ENCODE measurements around the gene WNT5A.

WNT5A gene

DNA sequence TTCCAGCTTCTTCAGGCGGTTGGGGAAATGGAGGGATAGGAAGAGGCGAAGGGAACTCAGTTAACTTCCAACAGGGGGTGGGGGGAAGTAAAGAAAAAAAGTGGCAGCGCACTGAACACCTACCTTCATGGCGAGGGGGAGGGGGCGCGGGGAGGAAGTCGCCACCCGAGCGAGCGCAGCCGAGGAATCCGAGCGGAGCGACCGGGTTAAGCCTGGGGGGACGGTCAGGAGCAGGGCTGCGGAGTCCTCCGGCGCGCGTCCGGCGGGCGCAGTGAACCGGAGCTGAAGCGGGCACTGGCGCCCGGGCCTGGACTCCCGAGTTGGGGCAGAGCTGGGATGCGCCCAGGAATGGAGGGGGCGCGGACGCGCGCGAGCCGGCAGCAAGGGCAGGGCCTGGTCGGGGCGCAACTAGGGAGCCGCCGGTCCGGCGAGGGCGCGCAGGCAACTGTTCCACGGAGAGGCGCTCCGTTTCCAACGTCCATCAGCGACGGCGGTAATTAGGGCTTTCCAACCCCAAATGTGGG lies at the start of gene WNT5A:
WNT5A (minus strand) TSS at position 450 of the 524 bp plus-strand sequence; CDS start at position 129, 321 bp downstream.
- Histone ChIP-seq H3K27ac (ENCODE audit: low read depth, low read length) (peak within 1 kb of the TSS; percentile 65; the same call in 1 of the 2 replicates), H3K9me3 (ENCODE audit: control insufficient read depth, insufficient read depth, low read depth, low read length) (no peaks in the 10 kb centered on the region), H3K9ac (ENCODE audit: low read length) (peak within 1 kb of the TSS; percentile 98), H3K36me3 (ENCODE audit: control insufficient read depth, insufficient read depth, low read length) (no peaks in the 10 kb centered on the region; the same call in 1 of the 2 replicates), H3K4me1 (ENCODE audit: control insufficient read depth, insufficient read depth, low read length) (peaks cover 44% of the 10 kb centered on the region), H3K4me3 (ENCODE audit: low read depth, low read length) (peak within 1 kb of the TSS; percentile 79), H3K27me3 (ENCODE audit: control insufficient read depth, insufficient read depth, low read length) (peaks cover 74% of the 10 kb centered on the region)

DNA sequence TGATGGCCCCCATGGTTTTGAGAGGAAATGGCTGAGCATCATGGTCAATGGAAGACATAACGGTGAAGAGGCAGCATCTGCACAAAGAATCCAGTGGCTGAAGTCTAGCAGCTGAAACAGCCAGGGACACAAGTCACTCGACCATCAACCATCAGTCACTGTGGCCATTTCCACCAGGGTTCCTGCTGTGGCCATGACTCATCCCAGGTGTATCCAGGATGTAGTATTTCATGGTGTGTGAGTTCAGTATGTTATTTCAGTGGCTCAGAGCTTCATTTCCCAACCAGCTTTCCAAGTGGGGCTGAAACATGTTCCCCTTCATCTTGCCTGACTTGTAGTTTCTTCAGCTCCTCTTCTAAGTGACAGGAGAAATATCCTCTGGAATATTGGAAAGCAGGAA lies 47.8 kb upstream of the WNT5A start:
- Histone ChIP-seq H3K9ac (ENCODE audit: low read length) (no peak overlapping the region), H3K9me3 (ENCODE audit: control insufficient read depth, insufficient read depth, low read depth, low read length) (no peaks in the 10 kb centered on the region), H3K27ac (ENCODE audit: low read depth, low read length) (no peak overlapping the region), H3K36me3 (ENCODE audit: control insufficient read depth, insufficient read depth, low read length) (no peaks in the 10 kb centered on the region), H3K4me3 (ENCODE audit: low read depth, low read length) (no peak overlapping the region), H3K4me1 (ENCODE audit: control insufficient read depth, insufficient read depth, low read length) (peaks cover 20% of the 10 kb centered on the region), H3K27me3 (ENCODE audit: control insufficient read depth, insufficient read depth, low read length) (no peaks in the 10 kb centered on the region)

DNA sequence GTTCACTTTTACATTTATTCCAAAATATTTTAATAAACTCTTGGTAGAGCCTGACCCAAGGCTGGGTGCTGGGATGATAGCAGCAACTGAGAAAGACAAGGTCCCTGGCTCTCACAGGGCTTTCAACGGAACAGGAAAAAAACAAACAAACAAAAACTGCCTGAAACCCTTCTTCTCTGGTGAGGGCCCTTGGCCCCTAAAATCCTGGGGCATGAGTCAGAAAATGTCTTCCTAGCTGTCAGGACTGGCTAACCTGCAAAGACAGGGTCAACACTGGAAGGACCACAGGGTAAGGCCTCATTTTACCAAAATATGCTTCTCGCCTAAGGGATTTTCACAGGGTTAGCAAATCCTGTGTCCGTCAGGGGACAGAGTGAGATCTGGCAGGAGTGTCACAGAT lies 45.7 kb upstream of the WNT5A start:
- no peak overlapping the region for H3K27ac ChIP-seq (ENCODE audit: low read depth, low read length)
- H3K27me3 ChIP-seq (ENCODE audit: control insufficient read depth, insufficient read depth, low read length): no peaks in the 10 kb centered on the region
- H3K4me1 ChIP-seq (ENCODE audit: control insufficient read depth, insufficient read depth, low read length): peaks cover 19% of the 10 kb centered on the region
- no peak overlapping the region for H3K9ac ChIP-seq (ENCODE audit: low read length)
- no peaks in the 10 kb centered on the region for H3K9me3 ChIP-seq (ENCODE audit: control insufficient read depth, insufficient read depth, low read depth, low read length)
- H3K36me3 ChIP-seq (ENCODE audit: control insufficient read depth, insufficient read depth, low read length): no peaks in the 10 kb centered on the region
- H3K4me3 ChIP-seq (ENCODE audit: low read depth, low read length): no peak overlapping the region

DNA sequence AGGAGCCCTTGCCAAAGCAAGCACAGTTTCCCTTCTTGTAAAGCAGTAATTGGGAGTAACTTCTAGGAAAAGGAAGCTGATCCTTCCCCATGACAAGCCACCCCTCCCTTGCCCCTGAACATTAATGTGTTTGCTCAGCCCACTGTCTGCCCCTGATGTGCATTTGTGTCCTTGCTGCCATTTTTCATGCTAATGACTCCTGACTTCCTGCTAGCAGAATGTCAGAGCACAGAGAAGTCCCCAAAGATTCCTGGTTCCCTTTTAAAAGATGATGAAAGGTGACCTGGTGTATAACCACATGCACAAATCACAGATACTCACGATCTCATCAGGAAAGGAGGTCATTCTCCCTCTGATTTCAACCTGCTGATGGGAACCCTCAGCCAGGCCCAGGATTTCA lies 44.2 kb upstream of the WNT5A start:
- no peak overlapping the region for H3K9ac ChIP-seq (ENCODE audit: low read length)
- H3K4me1 ChIP-seq (ENCODE audit: control insufficient read depth, insufficient read depth, low read length): peaks cover 19% of the 10 kb centered on the region
- no peak overlapping the region for H3K4me3 ChIP-seq (ENCODE audit: low read depth, low read length)

DNA sequence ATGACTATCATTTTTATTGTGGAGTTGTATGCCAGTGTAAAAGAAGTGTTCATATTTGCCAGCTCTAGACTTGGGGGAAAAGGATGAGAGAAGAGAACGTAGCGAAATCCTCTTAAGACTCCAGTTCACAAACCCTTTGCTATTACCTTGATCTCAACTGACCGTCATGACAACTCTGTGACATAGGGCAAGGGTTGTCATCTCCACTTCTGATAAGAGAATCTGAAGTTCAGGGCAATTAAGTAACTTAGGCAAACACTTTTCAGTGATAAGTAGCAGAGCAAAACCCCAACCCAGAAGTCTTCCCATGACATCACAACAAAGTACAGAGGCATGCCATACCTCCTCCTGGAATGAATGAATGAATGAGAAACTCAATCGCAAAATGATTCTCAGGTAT lies 40.3 kb upstream of the WNT5A start:
- Histone ChIP-seq H3K27me3 (ENCODE audit: control insufficient read depth, insufficient read depth, low read length) (no peaks in the 10 kb centered on the region), H3K9me3 (ENCODE audit: control insufficient read depth, insufficient read depth, low read depth, low read length) (no peaks in the 10 kb centered on the region), H3K27ac (ENCODE audit: low read depth, low read length) (no peak overlapping the region), H3K36me3 (ENCODE audit: control insufficient read depth, insufficient read depth, low read length) (no peaks in the 10 kb centered on the region), H3K4me3 (ENCODE audit: low read depth, low read length) (no peak overlapping the region), H3K9ac (ENCODE audit: low read length) (no peak overlapping the region), H3K4me1 (ENCODE audit: control insufficient read depth, insufficient read depth, low read length) (peaks cover 21% of the 10 kb centered on the region)

More for the DNA sequence above, 44.2 kb upstream of the WNT5A start:
- H3K27me3 ChIP-seq (ENCODE audit: control insufficient read depth, insufficient read depth, low read length): no peaks in the 10 kb centered on the region
- H3K27ac ChIP-seq (ENCODE audit: low read depth, low read length): no peak overlapping the region
- H3K9me3 ChIP-seq (ENCODE audit: control insufficient read depth, insufficient read depth, low read depth, low read length): no peaks in the 10 kb centered on the region
- H3K36me3 ChIP-seq (ENCODE audit: control insufficient read depth, insufficient read depth, low read length): no peaks in the 10 kb centered on the region

DNA sequence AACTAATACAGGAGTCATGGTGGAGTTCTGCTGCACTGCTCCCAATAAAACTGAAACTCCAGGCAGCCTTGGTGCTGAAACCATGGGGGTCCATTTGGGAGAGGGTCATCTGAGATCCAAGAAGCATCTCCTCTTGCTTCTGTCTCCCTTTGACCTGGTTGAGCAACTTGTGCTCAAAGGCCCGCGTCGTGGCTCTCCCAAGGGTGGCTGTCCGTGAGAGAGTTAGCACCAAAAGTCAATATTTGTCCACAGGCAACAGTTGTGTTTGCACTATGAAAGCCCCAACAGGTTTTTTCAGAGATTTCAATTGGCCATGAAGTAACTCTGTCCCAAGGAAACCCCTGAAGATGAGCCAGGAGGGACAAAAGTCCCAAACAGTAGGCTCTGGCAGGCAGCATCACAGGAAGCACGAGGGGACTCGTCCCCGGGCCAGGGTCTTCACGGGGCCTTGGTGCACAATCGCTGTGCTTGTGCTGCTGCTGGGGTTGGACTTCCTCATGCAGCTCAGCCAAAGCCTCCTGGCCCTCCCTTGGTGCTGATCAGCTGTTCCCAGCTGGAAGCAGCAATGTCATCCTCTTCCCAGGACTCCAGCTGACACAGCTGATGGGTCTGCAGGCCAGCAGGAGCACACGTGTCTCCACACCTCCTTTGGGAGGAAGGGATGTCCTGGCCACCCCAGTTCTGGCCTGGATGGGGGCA lies 39.4 kb upstream of the WNT5A start:
- H3K4me3 ChIP-seq (ENCODE audit: low read depth, low read length): no peak overlapping the region
- no peaks in the 10 kb centered on the region for H3K9me3 ChIP-seq (ENCODE audit: control insufficient read depth, insufficient read depth, low read depth, low read length)
- H3K36me3 ChIP-seq (ENCODE audit: control insufficient read depth, insufficient read depth, low read length): no peaks in the 10 kb centered on the region
- peaks cover 26% of the 10 kb centered on the region for H3K4me1 ChIP-seq (ENCODE audit: control insufficient read depth, insufficient read depth, low read length)
- H3K9ac ChIP-seq (ENCODE audit: low read length): no peak overlapping the region
- no peaks in the 10 kb centered on the region for H3K27me3 ChIP-seq (ENCODE audit: control insufficient read depth, insufficient read depth, low read length)
- no peak overlapping the region for H3K27ac ChIP-seq (ENCODE audit: low read depth, low read length)

DNA sequence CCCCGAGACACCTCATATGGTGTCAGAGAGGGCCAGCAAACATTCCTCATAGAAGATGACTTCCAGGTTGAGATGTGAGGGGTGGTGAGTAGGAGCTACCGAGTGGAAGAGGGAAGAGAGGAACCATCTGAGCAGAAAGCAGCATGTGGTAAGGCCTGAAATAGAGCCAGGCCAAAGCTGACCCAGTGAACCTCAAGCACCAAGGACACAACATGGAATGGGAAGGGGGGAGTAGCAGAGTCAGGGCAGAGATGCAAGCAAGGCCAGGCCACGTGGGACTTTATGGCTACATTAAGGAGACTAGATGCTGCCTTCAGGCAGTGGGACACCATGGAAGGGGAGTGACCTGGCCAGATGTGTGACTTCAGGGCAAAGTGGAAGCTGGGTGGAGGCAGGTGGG lies 38.3 kb upstream of the WNT5A start:
- H3K9ac ChIP-seq (ENCODE audit: low read length): no peak overlapping the region
- peaks cover 28% of the 10 kb centered on the region for H3K4me1 ChIP-seq (ENCODE audit: control insufficient read depth, insufficient read depth, low read length)
- H3K27ac ChIP-seq (ENCODE audit: low read depth, low read length): no peak overlapping the region
- no peak overlapping the region for H3K4me3 ChIP-seq (ENCODE audit: low read depth, low read length)
- no peaks in the 10 kb centered on the region for H3K36me3 ChIP-seq (ENCODE audit: control insufficient read depth, insufficient read depth, low read length)
- H3K27me3 ChIP-seq (ENCODE audit: control insufficient read depth, insufficient read depth, low read length): no peaks in the 10 kb centered on the region
- H3K9me3 ChIP-seq (ENCODE audit: control insufficient read depth, insufficient read depth, low read depth, low read length): no peaks in the 10 kb centered on the region

DNA sequence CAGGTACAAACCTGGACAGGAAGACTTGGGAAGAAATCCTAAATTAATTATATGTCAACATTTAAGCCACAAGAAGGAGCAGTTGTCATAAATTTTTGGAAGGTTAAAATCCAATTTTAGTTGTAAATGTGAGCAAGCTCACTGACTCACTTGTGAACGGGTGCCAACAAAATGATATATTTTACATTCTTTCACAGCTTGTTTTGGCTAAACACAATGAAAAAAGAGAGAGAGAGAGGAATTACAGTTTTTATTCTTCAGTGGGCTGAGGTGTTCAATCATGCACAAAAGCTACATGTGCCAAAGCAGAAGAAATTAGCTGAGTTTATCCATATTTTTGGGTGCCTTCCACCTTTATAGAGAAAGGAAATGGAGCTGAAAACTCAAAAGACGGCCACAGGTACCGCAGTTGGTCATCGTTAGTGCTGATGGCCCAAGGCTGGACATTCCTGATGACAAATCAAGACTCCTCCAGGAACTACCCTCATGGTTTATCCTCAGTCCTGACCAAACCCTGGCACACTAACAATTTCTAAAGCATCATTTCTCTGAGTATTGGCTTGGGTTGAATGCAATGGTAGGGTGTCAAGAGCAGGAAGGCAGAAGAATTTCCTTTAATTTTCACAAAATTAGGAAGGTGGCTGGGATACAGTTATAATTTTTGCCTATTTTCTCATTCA lies 37.6 kb upstream of the WNT5A start:
- Histone ChIP-seq H3K9me3 (ENCODE audit: control insufficient read depth, insufficient read depth, low read depth, low read length) (no peaks in the 10 kb centered on the region), H3K27ac (ENCODE audit: low read depth, low read length) (no peak overlapping the region), H3K9ac (ENCODE audit: low read length) (no peak overlapping the region), H3K4me1 (ENCODE audit: control insufficient read depth, insufficient read depth, low read length) (peaks cover 28% of the 10 kb centered on the region), H3K4me3 (ENCODE audit: low read depth, low read length) (no peak overlapping the region), H3K27me3 (ENCODE audit: control insufficient read depth, insufficient read depth, low read length) (no peaks in the 10 kb centered on the region), H3K36me3 (ENCODE audit: control insufficient read depth, insufficient read depth, low read length) (no peaks in the 10 kb centered on the region)

DNA sequence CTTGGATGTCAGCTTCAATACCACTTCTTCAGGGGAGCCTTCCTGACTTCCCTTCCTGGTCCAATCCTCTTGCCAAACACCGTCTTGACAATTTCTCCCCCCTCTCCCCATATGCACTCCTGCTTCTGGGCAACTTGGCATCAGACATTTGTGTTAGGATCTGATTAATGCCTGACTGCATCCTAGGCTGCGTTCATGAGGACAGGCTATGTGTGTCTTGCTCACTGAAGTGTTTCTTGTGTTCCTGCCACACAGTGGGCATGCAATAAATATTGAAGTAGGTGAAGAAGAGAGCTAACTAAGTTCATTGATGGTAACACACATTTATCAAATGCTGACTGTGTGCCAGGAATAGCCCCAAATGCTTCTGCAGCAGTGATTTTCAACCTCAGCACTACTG lies 36.4 kb upstream of the WNT5A start:
- Histone ChIP-seq H3K4me1 (ENCODE audit: control insufficient read depth, insufficient read depth, low read length) (peaks cover 33% of the 10 kb centered on the region), H3K9me3 (ENCODE audit: control insufficient read depth, insufficient read depth, low read depth, low read length) (no peaks in the 10 kb centered on the region), H3K27ac (ENCODE audit: low read depth, low read length) (no peak overlapping the region), H3K27me3 (ENCODE audit: control insufficient read depth, insufficient read depth, low read length) (no peaks in the 10 kb centered on the region), H3K4me3 (ENCODE audit: low read depth, low read length) (no peak overlapping the region), H3K36me3 (ENCODE audit: control insufficient read depth, insufficient read depth, low read length) (no peaks in the 10 kb centered on the region), H3K9ac (ENCODE audit: low read length) (no peak overlapping the region)

DNA sequence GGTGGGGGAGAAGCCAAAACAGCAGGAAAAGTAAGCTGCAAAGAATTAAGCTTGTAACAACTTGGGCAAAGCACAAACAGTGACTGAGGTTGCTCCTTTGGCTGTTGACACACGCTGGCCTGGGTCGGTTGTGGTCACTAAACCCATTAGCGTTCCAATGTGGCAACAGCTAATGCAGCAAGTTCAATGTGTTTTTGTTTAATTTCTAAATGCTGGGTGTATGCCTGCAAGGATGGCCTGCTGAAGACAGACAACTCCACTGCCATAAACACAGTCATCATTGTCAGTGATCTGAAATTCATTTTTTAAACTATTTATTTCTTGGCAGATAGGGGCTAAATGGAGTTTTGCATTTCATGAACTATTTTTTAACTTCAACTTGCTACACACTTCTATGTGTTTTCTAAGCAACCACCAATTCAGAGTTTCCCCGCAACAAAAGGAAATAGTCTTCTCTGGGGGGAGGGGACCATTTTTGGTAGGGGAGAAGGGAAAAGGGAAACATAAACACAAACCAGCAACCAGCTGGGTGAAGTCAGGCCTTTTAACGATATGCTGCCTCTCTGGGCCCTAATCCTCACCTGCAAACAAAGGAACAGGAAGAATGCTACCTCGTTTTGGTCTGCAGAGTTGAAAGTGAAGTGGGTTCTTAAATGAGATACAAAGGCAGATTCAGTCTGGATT lies 34.8 kb upstream of the WNT5A start:
- Histone ChIP-seq H3K9ac (ENCODE audit: low read length) (peak overlapping the region; percentile 2), H3K9me3 (ENCODE audit: control insufficient read depth, insufficient read depth, low read depth, low read length) (no peaks in the 10 kb centered on the region), H3K4me1 (ENCODE audit: control insufficient read depth, insufficient read depth, low read length) (peaks cover 35% of the 10 kb centered on the region), H3K27me3 (ENCODE audit: control insufficient read depth, insufficient read depth, low read length) (no peaks in the 10 kb centered on the region), H3K36me3 (ENCODE audit: control insufficient read depth, insufficient read depth, low read length) (no peaks in the 10 kb centered on the region), H3K27ac (ENCODE audit: low read depth, low read length) (no peak overlapping the region), H3K4me3 (ENCODE audit: low read depth, low read length) (no peak overlapping the region)

Data from HUES6 (cell line).